Testis (tissue), 3 donors: ENCODE measurements around the gene ELFN2. TPM values are rescaled to one million over a fixed set of nuclear protein-coding genes. Genes with fewer than 3 reads are reported as not detected.

ENCODE experiments used
- DNase-seq: peaks from one replicate; pipeline ENCODE4 v3.0.0-alpha.2; 2019
- H3K27ac ChIP-seq, 2 donors: fragments of 200-600 bp; sonication (generic); one replicate each; pipeline ENCODE4 v1.5.1; 2019
- H3K27me3 ChIP-seq: fragments of 200-600 bp; sonication (generic); one replicate; pipeline ENCODE4 v1.5.1; 2019
- H3K36me3 ChIP-seq: fragments of 200-600 bp; sonication (generic); one replicate; pipeline ENCODE4 v1.5.1; 2017; ENCODE audit warnings: low read depth; ENCODE audit errors: missing control alignments
- H3K4me1 ChIP-seq: fragments of 200-600 bp; sonication (generic); one replicate; pipeline ENCODE4 v1.5.1; 2019
- H3K4me3 ChIP-seq, 2 donors: fragments of 200-600 bp; sonication (generic); one replicate each; pipeline ENCODE4 v1.5.1; 2017 to 2019
- H3K9me3 ChIP-seq: fragments of 200-600 bp; sonication (generic); one replicate; pipeline ENCODE4 v1.5.1; 2017
- POLR2A ChIP-seq: fragments of 450-650 bp; IDR thresholded peaks from one replicate; pipeline ENCODE4 v1.6.1; 2017; ENCODE audit warnings: antibody characterized with exemption, mild to moderate bottlenecking, moderate library complexity
- WGBS, 2 donors: methylation state at CpG; one replicate each; pipeline ENCODE4 v1.1.5; 2018; 5-methylcytosine and 5-hydroxymethylcytosine counted together
- intact Hi-C: fragments of 100-400 bp; cut with DNase I; formaldehyde crosslinking; loops from one replicate; pipeline ENCODE4 v1.15.1; 2023; ENCODE audit warnings: low total_unique reads
- polyA plus RNA-seq: library from polyadenylated mRNA; stranded (reverse); fragments of 350-450 nt; fragmentation: Illumina TruSeq; extraction: RNeasy Lipid Tissue Mini Kit (QIAGEN cat#74804); gene quantifications from one replicate; pipeline ENCODE4 v1.2.3, GENCODE V29; 2014; ENCODE audit warnings: low read depth, low replicate concordance; ENCODE audit not compliant: insufficient read depth
- total RNA-seq, 2 donors: library from RNA; depleted of rRNA; stranded (reverse); fragments of >200 nt; gene quantifications; one replicate each; pipeline ENCODE4 v1.2.3, GENCODE V29; 2016
- TF ChIP-seq, protein P1 (sequence below), 3 experiments: fragments of 450-650 bp in 2 of 3; fragments of 200-600 bp in 1 of 3; sonication (generic) in 1 of 3; IDR thresholded peaks; one replicate each; pipeline ENCODE4 v1.5.1; 2016 to 2019; ENCODE audit warnings: antibody characterized with exemption in 3 of 3, mild to moderate bottlenecking in 2 of 3, moderate library complexity in 1 of 3

ELFN2 gene
- total and polyA plus RNA-seq, 3 donors from 2014 or later: 4.8 to 5.7 (median 5.3) TPM

DNA sequence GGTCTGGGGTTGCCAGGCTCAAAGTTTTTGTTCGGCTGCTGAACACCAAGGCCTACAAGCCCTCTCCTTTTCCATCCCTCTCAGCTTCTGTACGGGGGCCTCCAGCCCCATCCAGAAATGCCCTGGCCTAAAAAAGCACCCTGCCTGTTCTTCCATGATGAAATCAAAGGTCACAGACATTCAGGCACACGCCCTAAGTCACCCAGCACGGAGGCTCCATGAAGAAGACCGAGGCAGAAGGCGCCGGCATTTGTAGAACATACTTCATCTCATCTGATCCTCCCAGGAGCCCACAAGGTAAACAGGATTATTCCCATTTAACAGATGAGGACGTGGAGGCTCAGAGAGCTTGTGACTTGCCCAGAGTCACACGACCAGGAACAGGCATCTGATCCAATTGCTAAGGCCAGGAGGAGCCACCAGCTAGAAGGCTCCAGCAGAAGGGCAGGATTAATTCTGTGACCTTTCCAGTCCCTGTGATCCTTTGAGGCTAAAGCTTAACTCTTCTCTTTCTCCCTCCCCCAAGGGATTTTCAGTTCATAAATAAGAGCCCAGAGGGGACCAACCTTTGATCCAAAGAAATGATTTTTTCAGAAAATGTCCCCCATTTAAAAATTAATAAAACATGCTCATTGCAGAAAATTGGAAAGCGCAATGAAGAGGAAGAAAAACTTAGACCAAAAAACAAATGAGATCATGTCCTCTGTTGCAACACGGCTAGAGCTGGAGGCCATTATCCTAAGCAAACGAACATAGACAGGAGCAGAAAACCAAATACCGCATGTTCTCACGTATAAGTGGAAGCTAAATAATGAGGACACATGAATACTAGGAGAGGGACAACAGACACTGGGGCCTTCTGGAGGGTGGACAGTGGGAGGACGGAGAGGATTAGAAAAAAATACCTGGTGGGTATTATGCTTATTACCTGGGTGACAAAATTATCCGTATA is 106.3 kb downstream of the ELFN2 start:
- Histone ChIP-seq H3K4me1 (peaks cover 8% of the 10 kb centered on the region), H3K9me3 (no peaks in the 10 kb centered on the region), H3K27ac (no peak overlapping the region), H3K4me3 (no peak overlapping the region), H3K36me3 (no peaks in the 10 kb centered on the region), H3K27me3 (peaks cover 3% of the 10 kb centered on the region)
- 84 to 89% methylated on average over 16 of the region's 16 CpGs for WGBS, 2 donors
- TF ChIP-seq, protein P1, sequence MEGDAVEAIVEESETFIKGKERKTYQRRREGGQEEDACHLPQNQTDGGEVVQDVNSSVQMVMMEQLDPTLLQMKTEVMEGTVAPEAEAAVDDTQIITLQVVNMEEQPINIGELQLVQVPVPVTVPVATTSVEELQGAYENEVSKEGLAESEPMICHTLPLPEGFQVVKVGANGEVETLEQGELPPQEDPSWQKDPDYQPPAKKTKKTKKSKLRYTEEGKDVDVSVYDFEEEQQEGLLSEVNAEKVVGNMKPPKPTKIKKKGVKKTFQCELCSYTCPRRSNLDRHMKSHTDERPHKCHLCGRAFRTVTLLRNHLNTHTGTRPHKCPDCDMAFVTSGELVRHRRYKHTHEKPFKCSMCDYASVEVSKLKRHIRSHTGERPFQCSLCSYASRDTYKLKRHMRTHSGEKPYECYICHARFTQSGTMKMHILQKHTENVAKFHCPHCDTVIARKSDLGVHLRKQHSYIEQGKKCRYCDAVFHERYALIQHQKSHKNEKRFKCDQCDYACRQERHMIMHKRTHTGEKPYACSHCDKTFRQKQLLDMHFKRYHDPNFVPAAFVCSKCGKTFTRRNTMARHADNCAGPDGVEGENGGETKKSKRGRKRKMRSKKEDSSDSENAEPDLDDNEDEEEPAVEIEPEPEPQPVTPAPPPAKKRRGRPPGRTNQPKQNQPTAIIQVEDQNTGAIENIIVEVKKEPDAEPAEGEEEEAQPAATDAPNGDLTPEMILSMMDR (IDR thresholded peaks at IDR 0.05): no peak
- no peak for TF ChIP-seq POLR2A
- DNase-seq: no peak
- intact Hi-C loops: no loop called here

DNA sequence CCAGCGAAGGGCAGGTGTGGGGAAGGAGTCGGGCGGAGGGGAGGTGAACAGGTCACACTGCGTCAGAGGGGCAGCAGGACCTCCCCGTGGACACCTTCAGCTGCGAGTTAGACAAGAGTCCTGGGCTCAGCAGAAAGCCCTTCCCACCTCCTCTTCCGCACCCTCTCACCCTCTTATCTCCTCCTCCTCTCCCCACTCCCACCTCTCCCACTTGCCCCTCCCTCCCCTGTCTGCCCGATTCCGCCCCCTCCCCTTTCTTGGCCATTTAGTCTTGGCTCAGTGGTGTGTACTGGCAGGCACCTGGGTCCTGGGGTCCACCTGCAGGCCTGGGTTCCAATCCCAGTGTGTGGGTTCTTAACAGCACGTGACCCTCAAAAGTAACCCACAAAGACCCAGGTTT is 107.8 kb downstream of the ELFN2 start:
- Histone ChIP-seq H3K27me3 (peaks cover 3% of the 10 kb centered on the region), H3K4me3 (no peak overlapping the region), H3K4me1 (peaks cover under 1% of the 10 kb centered on the region), H3K9me3 (no peaks in the 10 kb centered on the region), H3K36me3 (no peaks in the 10 kb centered on the region), H3K27ac (no peak overlapping the region)
- TF ChIP-seq, protein P1 (IDR thresholded peaks at IDR 0.05): no peak
- no peak for TF ChIP-seq POLR2A
- intact Hi-C loops: loop anchor here (10.0 kb wide), 1 partner anchor 105 kb away; the partner anchor contains the start of gene ELFN2
- DNase-seq: no peak
- 76 to 81% methylated on average over 10 of the region's 10 CpGs for WGBS, 2 donors

DNA sequence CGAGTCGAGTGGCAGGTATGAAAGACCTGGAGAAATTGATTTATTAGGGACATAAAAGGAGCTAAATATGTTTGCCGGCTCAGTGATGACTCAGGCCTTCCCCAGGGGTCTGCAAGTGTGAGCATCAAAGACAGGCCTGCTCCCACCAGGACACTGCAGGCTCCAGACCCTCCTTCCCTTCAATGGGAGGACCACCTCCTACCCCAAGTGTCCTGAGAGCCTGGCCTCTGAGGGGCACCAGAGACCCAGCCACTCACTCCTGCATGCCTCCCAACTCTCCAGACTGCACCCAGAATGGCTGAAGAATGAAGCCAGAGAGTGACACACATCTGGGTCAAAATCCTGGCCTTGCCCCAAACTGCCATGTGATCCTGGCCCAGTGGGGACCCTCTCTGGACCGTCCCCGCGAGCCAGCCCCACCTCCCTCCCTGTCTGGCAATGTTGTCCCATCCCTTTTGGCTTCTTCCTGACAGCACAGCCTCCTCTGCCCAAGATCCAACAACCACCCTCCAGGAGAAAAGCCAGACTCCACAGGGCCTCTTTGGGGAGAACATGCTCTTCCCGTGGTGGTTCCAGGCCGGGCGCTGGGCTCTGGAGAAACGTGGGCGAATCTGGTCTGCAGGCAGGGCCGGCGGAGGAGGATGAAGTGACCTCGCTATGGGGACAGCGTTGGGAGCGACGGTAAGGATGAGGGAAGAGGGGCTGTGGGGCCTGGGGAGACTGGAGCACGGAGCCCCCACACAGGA is 108.7 kb downstream of the ELFN2 start:
- no peak for TF ChIP-seq POLR2A
- TF ChIP-seq, protein P1 (IDR thresholded peaks at IDR 0.05): no peak
- H3K4me3 ChIP-seq: no peak overlapping the region
- no peak overlapping the region for H3K27ac ChIP-seq
- H3K9me3 ChIP-seq: no peaks in the 10 kb centered on the region
- H3K4me1 ChIP-seq: no peaks in the 10 kb centered on the region
- intact Hi-C loops: loop anchor here (10.0 kb wide), 1 partner anchor 106 kb away; the partner anchor contains the start of gene ELFN2
- H3K27me3 ChIP-seq: no peaks in the 10 kb centered on the region
- DNase-seq: no peak
- no peaks in the 10 kb centered on the region for H3K36me3 ChIP-seq
- 77 to 78% methylated on average over 17 to 18 of the region's 18 CpGs for whole genome bisulfite sequencing, 2 donors

Other genes with a start within 250 kb of the ELFN2 start
- 10 to 100 TPM; 12.6 to 14.8 TPM for gene C1QTNF6, start 239.2 kb downstream of the ELFN2 start, total RNA-seq
- 15.0 TPM for gene C1QTNF6, start 239.2 kb downstream of the ELFN2 start, polyA plus RNA-seq
- gene SSTR3, start 215.0 kb downstream of the ELFN2 start, total RNA-seq: 10 to 100 TPM; 40.1 to 54.4 TPM
- gene SSTR3, start 215.0 kb downstream of the ELFN2 start, polyA plus RNA-seq: 26.8 TPM
- gene RAC2, start 183.2 kb downstream of the ELFN2 start, total RNA-seq: 10 to 100 TPM in 1 of 2 donors, 1 to 10 TPM in 1; 1.2 to 10.7 TPM
- gene RAC2, start 183.2 kb downstream of the ELFN2 start, polyA plus RNA-seq: 15.5 TPM
- 1 to 10 TPM; 2.7 to 7.2 TPM for gene CYTH4, start 145.0 kb downstream of the ELFN2 start, total RNA-seq
- gene CYTH4, start 145.0 kb downstream of the ELFN2 start, polyA plus RNA-seq: 6.8 TPM
- 1 to 10 TPM; 8.1 to 8.2 TPM for gene MFNG, start 58.9 kb upstream of the ELFN2 start, total RNA-seq
- 7.5 TPM for gene MFNG, start 58.9 kb upstream of the ELFN2 start, polyA plus RNA-seq
- gene CARD10, start 91.9 kb upstream of the ELFN2 start, total RNA-seq: 100 to 1,000 TPM in 1 of 2 donors, 10 to 100 TPM in 1; 89.8 to 113 TPM
- gene CARD10, start 91.9 kb upstream of the ELFN2 start, polyA plus RNA-seq: 42.6 TPM
- gene CDC42EP1, start 133.0 kb upstream of the ELFN2 start, total RNA-seq: 10 to 100 TPM; 73.9 to 87.4 TPM
- gene CDC42EP1, start 133.0 kb upstream of the ELFN2 start, polyA plus RNA-seq: 49.0 TPM
- gene LGALS2, start 152.6 kb upstream of the ELFN2 start, total RNA-seq: not detected
- 8.1 TPM for gene LGALS2, start 152.6 kb upstream of the ELFN2 start, polyA plus RNA-seq
- gene GGA1, start 181.4 kb upstream of the ELFN2 start, total RNA-seq: 100 to 1,000 TPM; 274 to 359 TPM
- 354 TPM for gene GGA1, start 181.4 kb upstream of the ELFN2 start, polyA plus RNA-seq
- 10 to 100 TPM; 15.7 to 23.6 TPM for gene SH3BP1, start 212.2 kb upstream of the ELFN2 start, total RNA-seq
- gene SH3BP1, start 212.2 kb upstream of the ELFN2 start, polyA plus RNA-seq: 11.9 TPM
- 100 to 1,000 TPM in 1 of 2 donors, 10 to 100 TPM in 1; 95.7 to 117 TPM for gene PDXP, start 231.2 kb upstream of the ELFN2 start, total RNA-seq
- 51.9 TPM for gene PDXP, start 231.2 kb upstream of the ELFN2 start, polyA plus RNA-seq
- 100 to 1,000 TPM; 466 to 960 TPM for gene LGALS1, start 248.2 kb upstream of the ELFN2 start, total RNA-seq
- 681 TPM for gene LGALS1, start 248.2 kb upstream of the ELFN2 start, polyA plus RNA-seq